Measurements from ENCODE around the gene TYK2. TPM values are rescaled to one million over a fixed set of nuclear protein-coding genes. Genes with fewer than 3 reads are reported as not detected.

The TYK2 gene
- total and polyA plus RNA-seq, 2 of the 13 experiments (the other 11 are each of a cell fraction or from before 2014, with no cell fraction given): 38.8 to 60.1 TPM

DNA sequence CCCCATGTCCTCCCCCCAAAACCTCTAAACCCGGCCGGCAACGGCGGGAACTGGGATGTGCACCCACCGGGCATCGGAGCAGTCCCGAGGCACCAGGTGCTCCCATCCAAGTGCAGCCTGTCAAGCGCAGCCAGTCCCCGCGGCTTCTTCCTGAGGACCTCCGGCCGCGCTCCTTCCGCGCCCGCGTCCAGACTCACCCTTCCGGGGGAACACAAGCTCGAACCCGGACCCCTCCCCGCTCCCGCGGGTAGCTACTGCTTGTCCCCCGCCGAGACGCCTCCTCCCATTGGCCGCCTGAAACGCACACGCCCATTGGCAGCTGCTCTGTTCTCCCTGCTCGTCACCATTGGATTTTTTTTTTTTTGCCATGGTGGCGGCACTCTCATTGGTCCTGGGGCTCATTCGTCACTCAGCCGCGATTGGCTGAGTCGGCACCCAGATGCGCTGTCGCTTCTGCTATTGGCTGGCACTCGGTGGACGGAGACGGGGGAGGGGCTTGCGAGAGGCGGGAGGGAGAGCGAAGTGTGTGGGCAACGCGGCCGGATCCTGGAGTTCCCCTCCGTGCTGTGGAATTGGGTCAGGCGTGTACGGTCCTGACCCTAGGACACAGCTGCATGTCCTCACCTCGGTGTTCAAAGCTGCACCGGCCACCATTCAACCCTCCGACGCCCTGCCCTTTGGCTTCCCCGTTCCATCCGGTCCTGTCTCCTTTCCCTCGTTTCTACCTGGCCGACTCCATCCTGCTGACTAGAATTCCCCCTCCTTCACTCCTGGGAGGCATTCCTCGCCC, at the start of gene TYK2 (continued):
- TF ChIP-seq ZSCAN31 (CRISPR knock-in tag; IDR thresholded peaks at IDR 0.05; ENCODE audit: low read depth) (peak; percentile 16; the same call in 1 of the 2 replicates), ZNF335 (CRISPR knock-in tag; IDR thresholded peaks at IDR 0.05) (no peak), NRL (CRISPR knock-in tag; IDR thresholded peaks at IDR 0.05; ENCODE audit: borderline replicate concordance) (peak; percentile 80), ZBTB21 (CRISPR knock-in tag; IDR thresholded peaks at IDR 0.05) (no peak), ZNF713 (CRISPR knock-in tag; IDR thresholded peaks at IDR 0.05) (no peak), NCOA5 (CRISPR knock-in tag; IDR thresholded peaks at IDR 0.05) (no peak), ZMAT3 (CRISPR knock-in tag; conservative IDR thresholded peaks at IDR 0.05) (peak; percentile 58; the same call in 1 of the 2 replicates), SAFB2 (CRISPR knock-in tag; IDR thresholded peaks at IDR 0.05; ENCODE audit: borderline replicate concordance, low read depth) (no peak), CCAR2 (optimal IDR thresholded peaks at IDR 0.05; ENCODE audit: low read depth, low read length) (no peak), RBM39 (IDR thresholded peaks at IDR 0.05; ENCODE audit: low read depth, low read length, poor library complexity, severe bottlenecking) (peak; percentile 90), ZNF382 (CRISPR knock-in tag; IDR thresholded peaks at IDR 0.05; ENCODE audit: borderline replicate concordance) (no peak)
- TF ChIP-seq, protein P1, sequence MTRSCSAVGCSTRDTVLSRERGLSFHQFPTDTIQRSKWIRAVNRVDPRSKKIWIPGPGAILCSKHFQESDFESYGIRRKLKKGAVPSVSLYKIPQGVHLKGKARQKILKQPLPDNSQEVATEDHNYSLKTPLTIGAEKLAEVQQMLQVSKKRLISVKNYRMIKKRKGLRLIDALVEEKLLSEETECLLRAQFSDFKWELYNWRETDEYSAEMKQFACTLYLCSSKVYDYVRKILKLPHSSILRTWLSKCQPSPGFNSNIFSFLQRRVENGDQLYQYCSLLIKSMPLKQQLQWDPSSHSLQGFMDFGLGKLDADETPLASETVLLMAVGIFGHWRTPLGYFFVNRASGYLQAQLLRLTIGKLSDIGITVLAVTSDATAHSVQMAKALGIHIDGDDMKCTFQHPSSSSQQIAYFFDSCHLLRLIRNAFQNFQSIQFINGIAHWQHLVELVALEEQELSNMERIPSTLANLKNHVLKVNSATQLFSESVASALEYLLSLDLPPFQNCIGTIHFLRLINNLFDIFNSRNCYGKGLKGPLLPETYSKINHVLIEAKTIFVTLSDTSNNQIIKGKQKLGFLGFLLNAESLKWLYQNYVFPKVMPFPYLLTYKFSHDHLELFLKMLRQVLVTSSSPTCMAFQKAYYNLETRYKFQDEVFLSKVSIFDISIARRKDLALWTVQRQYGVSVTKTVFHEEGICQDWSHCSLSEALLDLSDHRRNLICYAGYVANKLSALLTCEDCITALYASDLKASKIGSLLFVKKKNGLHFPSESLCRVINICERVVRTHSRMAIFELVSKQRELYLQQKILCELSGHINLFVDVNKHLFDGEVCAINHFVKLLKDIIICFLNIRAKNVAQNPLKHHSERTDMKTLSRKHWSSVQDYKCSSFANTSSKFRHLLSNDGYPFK (CRISPR knock-in tag; IDR thresholded peaks at IDR 0.05; ENCODE audit: borderline replicate concordance): peak; percentile 56; the same call in 1 of the 2 replicates
- TF ChIP-seq, protein P2, sequence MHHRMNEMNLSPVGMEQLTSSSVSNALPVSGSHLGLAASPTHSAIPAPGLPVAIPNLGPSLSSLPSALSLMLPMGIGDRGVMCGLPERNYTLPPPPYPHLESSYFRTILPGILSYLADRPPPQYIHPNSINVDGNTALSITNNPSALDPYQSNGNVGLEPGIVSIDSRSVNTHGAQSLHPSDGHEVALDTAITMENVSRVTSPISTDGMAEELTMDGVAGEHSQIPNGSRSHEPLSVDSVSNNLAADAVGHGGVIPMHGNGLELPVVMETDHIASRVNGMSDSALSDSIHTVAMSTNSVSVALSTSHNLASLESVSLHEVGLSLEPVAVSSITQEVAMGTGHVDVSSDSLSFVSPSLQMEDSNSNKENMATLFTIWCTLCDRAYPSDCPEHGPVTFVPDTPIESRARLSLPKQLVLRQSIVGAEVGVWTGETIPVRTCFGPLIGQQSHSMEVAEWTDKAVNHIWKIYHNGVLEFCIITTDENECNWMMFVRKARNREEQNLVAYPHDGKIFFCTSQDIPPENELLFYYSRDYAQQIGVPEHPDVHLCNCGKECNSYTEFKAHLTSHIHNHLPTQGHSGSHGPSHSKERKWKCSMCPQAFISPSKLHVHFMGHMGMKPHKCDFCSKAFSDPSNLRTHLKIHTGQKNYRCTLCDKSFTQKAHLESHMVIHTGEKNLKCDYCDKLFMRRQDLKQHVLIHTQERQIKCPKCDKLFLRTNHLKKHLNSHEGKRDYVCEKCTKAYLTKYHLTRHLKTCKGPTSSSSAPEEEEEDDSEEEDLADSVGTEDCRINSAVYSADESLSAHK (CRISPR knock-in tag; IDR thresholded peaks at IDR 0.05; ENCODE audit: borderline replicate concordance): no peak
- TF ChIP-seq, protein P3, sequence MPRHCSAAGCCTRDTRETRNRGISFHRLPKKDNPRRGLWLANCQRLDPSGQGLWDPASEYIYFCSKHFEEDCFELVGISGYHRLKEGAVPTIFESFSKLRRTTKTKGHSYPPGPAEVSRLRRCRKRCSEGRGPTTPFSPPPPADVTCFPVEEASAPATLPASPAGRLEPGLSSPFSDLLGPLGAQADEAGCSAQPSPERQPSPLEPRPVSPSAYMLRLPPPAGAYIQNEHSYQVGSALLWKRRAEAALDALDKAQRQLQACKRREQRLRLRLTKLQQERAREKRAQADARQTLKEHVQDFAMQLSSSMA (CRISPR knock-in tag; IDR thresholded peaks at IDR 0.05): 0 out of 2 replicates have a peak, but pooled peaks have one; percentile 53
- TF ChIP-seq, protein P4, sequence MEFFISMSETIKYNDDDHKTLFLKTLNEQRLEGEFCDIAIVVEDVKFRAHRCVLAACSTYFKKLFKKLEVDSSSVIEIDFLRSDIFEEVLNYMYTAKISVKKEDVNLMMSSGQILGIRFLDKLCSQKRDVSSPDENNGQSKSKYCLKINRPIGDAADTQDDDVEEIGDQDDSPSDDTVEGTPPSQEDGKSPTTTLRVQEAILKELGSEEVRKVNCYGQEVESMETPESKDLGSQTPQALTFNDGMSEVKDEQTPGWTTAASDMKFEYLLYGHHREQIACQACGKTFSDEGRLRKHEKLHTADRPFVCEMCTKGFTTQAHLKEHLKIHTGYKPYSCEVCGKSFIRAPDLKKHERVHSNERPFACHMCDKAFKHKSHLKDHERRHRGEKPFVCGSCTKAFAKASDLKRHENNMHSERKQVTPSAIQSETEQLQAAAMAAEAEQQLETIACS (CRISPR knock-in tag; IDR thresholded peaks at IDR 0.05): no peak
- TF ChIP-seq, protein P5, sequence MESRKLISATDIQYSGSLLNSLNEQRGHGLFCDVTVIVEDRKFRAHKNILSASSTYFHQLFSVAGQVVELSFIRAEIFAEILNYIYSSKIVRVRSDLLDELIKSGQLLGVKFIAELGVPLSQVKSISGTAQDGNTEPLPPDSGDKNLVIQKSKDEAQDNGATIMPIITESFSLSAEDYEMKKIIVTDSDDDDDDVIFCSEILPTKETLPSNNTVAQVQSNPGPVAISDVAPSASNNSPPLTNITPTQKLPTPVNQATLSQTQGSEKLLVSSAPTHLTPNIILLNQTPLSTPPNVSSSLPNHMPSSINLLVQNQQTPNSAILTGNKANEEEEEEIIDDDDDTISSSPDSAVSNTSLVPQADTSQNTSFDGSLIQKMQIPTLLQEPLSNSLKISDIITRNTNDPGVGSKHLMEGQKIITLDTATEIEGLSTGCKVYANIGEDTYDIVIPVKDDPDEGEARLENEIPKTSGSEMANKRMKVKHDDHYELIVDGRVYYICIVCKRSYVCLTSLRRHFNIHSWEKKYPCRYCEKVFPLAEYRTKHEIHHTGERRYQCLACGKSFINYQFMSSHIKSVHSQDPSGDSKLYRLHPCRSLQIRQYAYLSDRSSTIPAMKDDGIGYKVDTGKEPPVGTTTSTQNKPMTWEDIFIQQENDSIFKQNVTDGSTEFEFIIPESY (CRISPR knock-in tag; IDR thresholded peaks at IDR 0.05): no peak
- TF ChIP-seq, protein P6, sequence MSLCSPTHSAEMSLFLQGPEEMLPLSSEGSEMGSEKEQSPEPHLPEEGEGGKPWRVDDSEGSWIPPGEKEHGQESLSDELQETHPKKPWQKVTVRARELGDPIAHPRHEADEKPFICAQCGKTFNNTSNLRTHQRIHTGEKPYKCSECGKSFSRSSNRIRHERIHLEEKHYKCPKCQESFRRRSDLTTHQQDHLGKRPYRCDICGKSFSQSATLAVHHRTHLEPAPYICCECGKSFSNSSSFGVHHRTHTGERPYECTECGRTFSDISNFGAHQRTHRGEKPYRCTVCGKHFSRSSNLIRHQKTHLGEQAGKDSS (CRISPR knock-in tag; IDR thresholded peaks at IDR 0.05; ENCODE audit: borderline replicate concordance, low read depth): 0 out of 2 replicates have a peak, but pooled peaks have one; percentile 30
